ENCODE measurements around the gene LNP1.
"Not testable (repeated sequence)": the region's sequence is repeated elsewhere in the genome, so short reads cannot be mapped to it uniquely, and the experiment has no call there.

Gene LNP1

DNA sequence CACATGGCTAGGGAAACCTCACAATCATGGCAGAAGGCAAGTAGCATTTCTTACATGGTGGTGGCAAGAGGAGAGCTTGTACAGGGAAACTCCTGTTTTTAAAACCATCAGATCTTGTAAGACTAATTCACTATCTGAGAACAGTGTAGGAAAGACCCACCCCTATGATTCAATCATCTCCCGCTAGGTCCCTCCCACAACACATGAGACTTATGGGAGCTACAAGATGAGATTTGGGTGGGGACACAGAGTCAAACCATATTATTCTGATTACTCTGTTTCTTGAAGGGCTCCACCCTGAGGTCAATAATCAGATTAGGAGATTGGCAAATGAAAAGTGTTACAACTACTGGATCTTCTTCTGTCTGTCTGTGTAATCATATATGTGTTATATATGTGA is 69.6 kb downstream of the LNP1 start:
- in situ Hi-C loops (cut with MboI; ENCODE audit: low sequenced_read_pairs), result no loop called here

DNA sequence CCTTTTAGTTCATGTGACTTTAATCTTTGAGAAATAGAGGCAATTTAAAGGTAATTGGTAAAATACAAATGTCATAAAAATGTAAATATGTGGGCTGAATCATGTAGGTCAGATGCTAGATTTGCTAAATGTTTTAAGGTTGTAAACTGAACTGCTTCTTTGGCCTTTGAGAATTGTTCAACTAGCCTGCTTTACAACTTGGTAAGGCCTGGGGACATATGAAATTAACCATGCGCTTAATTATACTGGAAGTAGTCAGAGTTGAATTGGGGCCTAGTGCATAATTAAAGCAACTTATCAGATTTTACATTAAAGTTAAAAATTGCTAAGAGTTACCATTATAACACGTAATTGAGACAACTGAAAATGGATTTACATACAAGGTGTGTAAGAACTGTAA is 70.1 kb downstream of the LNP1 start:
- in situ Hi-C loops (cut with MboI; ENCODE audit: low sequenced_read_pairs), result no loop called here

DNA sequence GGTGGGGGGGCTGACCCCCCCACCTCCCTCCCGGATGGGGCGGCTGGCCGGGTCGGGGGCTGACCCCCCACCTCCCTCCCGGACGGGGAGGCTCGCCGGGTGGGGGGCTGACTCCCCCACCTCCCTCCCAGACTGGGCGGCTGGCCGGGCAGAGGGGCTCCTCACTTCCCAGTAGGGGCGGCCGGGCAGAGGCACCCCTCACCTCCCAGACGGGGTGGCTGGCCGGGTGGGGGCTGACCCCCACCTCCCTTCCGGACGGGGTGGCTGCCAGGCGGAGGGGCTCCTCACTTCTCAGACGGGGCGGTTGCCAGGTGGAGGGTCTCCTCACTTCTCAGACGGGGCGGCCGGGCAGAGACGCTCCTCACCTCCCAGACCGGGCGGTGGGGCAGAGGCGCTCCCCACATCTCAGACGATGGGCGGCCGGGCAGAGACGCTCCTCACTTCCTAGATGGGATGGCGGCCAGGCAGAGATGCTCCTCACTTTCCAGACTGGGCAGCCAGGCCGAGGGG is 76.6 kb downstream of the LNP1 start:
- in situ Hi-C loops (cut with MboI; ENCODE audit: low sequenced_read_pairs), result not testable (repeated sequence)

GRCh38 chr3:100478521-100478920 is 77.2 kb downstream of the LNP1 start:
- in situ Hi-C loops (cut with MboI; ENCODE audit: low sequenced_read_pairs), result not testable (repeated sequence)

DNA sequence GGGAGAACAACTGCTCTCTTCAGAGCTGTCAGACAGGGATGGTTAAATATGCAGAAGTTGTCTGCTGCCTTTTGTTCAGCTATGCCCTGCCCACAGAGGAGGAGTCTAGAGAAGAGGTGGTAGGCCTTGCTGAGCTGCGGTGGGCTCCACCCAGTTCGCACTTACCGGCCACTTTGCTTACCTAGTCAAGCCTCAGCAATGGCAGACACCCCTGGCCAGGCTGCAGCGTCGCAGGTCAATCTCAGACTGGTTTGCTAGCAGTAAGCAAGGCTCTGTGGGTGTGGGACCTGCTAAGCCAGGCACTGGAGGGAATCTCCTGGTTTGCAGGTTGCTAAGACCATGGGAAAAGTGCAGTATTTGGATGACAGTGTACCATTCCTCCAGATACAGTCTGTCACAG is 78.7 kb downstream of the LNP1 start:
- in situ Hi-C loops (cut with MboI; ENCODE audit: low sequenced_read_pairs), result no loop called here

GRCh38 chr3:100482176-100482575 is 80.8 kb downstream of the LNP1 start:
- in situ Hi-C loops (cut with MboI; ENCODE audit: low sequenced_read_pairs), result no loop called here

GRCh38 chr3:100483529-100483928 is 82.2 kb downstream of the LNP1 start:
- in situ Hi-C loops (cut with MboI; ENCODE audit: low sequenced_read_pairs), result no loop called here

DNA sequence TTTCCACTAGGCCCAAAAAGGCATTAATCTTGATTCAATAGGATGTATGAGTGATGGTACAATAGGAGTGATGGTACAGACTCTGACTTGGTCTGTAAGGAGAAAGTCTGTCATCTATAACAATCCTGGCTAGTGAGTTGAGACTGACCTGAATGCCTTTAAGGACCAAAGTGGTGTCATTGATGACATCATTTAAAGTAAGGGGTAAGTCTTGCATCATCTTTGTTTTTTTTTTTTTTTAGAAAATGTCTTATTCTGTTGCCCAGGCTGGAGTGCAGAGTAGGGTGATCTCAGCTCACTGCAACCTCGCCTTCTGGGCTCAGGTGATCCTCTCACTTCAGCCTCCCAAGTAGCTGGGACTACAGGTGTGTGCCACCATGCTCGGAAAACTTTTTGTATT is 85.5 kb downstream of the LNP1 start:
- in situ Hi-C loops (cut with MboI; ENCODE audit: low sequenced_read_pairs), result no loop called here

- in situ Hi-C loops (cut with MboI; ENCODE audit: low sequenced_read_pairs), result no loop called here
Observed at GRCh38 chr3:100489118-100489517, 87.8 kb downstream of the LNP1 start.

DNA sequence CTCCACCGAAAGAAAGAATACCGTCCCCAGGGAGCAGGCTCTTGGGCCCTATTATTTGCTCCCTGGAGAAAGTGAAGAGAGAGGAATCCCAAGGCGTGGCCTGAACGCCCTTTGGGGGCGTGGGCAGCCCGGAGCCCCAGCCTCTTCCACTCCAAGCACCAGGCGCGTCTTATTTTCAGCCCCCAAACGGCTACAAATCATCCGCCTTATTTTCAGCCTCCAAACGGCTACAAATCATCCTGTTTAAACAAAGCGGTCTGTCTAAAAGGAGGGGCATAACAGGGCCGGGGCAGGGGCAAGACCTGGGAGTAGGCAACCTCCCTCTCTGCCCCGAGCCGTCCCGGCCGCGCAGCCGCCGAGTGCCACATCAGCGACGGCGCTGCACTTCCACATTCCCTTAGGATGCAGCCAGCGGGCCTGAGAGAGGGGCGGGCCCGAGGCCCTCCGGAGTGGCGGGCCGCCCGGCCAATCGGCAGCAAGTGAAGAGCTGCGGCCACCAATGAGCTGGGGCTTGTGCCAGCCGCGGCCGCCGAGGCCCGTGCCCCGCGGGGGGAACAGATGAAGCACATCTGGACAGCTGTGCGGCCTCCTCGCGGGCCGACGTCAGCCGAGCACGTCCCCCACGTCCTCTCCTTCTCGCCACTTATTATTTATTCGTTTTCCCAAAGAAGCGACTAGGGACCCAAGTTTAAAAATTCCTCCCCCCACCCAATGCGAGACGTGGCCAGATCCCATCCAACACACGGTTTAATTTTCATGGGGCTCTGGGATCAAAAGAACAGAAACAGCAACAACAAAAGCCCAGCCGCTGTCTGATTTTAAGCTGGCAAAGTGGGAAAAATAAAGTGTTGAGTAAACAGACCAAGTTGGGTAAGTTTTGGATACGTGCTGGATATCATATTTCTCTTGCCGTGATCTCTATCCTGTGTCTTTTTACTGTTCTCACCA is 91.0 kb downstream of the LNP1 start, which contains the start of gene TMEM45A:
TSS of gene TMEM45A (plus strand) at position 561 of the 948 bp plus-strand sequence. CDS start 62,593 bp downstream, outside the sequence.
- in situ Hi-C loops (cut with MboI; ENCODE audit: low sequenced_read_pairs), result no loop called here

DNA sequence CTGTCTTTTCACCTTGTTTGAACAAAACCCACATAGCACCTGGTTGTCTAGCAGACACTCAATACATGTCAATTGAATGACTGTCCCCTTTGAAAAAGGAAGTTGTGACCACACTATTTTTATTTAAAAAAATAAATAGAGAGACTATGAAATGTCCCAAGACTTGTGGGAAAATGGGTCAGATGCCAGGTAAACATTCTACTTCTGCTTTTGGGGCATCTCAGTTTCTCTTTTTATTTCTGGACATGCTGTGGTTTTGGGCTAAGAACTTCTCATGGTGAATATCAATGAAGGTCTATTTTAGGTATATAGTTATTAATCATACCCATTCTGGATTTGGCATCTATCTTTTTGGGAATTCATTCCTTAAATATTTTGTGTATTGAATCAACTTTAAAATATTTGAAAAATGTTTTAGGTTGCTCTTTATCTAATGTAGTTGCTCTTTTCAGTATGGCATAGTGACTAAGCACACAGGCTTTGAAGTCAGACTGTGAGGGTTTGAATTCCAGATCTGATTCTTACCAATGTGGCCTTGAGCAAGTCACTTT is 95.4 kb downstream of the LNP1 start:
- in situ Hi-C loops (cut with MboI; ENCODE audit: low sequenced_read_pairs), result no loop called here

- in situ Hi-C loops (cut with MboI; ENCODE audit: low sequenced_read_pairs), result no loop called here
Observed at GRCh38 chr3:100499651-100500050, 98.3 kb downstream of the LNP1 start.

GRCh38 chr3:100500320-100500880 is 99.1 kb downstream of the LNP1 start:
- in situ Hi-C loops (cut with MboI; ENCODE audit: low sequenced_read_pairs), result no loop called here

GRCh38 chr3:100503448-100503847 is 102.1 kb downstream of the LNP1 start:
- in situ Hi-C loops (cut with MboI; ENCODE audit: low sequenced_read_pairs), result no loop called here
